CD4-positive, CD25-positive, alpha-beta regulatory T cell (primary cell): ENCODE measurements around the gene YJEFN3. TPM values are rescaled to one million over a fixed set of nuclear protein-coding genes. Genes with fewer than 3 reads are reported as not detected.

Source experiments
- ATAC-seq, 2 donors: fragments of 150-1000 bp; cut with Tn5 transposase; one replicate each; pipeline ENCODE4 v1.10.0; 2021; ENCODE audit warnings: low read depth in 2 of 2, moderate number of reproducible peaks in 2 of 2, moderate library complexity in 1 of 2
- DNase-seq, 3 donors: peaks; one replicate each; pipeline versions ENCODE4 v3.0.0 to v3.0.0-alpha.2; 2012 to 2022; ENCODE audit warnings: mixed read lengths in 1 of 3
- H3K27ac ChIP-seq: one replicate; pipeline ENCODE4 v1.7.0; 2013; ENCODE audit warnings: mild to moderate bottlenecking, low read length; ENCODE audit not compliant: insufficient read depth, poor library complexity, severe bottlenecking
- H3K27me3 ChIP-seq: one replicate; pipeline ENCODE4 v1.7.0; 2013; ENCODE audit warnings: low read length; ENCODE audit not compliant: control insufficient read depth, insufficient read depth
- H3K36me3 ChIP-seq: one replicate; pipeline ENCODE4 v1.7.0; 2013; ENCODE audit warnings: mild to moderate bottlenecking, low read length, moderate library complexity; ENCODE audit not compliant: control insufficient read depth, insufficient read depth
- H3K4me1 ChIP-seq: 2 replicates; pipeline ENCODE4 v1.7.0; 2013; ENCODE audit warnings: mild to moderate bottlenecking, low read length; ENCODE audit not compliant: insufficient read depth, control insufficient read depth, poor library complexity, severe bottlenecking
- H3K4me3 ChIP-seq: one replicate; pipeline ENCODE4 v1.7.0; 2013; ENCODE audit warnings: low read depth, mild to moderate bottlenecking, low read length, moderate library complexity
- H3K9me3 ChIP-seq, 2 experiments: 1 replicate in 1 of 2; 2 replicates in 1 of 2; pipeline ENCODE4 v1.7.0; 2013; ENCODE audit warnings: low read length in 2 of 2, mild to moderate bottlenecking in 1 of 2, moderate library complexity in 1 of 2; ENCODE audit not compliant: control insufficient read depth in 2 of 2
- H3K27ac Mint-ChIP-seq, 3 donors: one replicate each; pipeline ENCODE4 v1.8.0; 2020 to 2022; ENCODE audit warnings: mild to moderate bottlenecking in 3 of 3, mixed read lengths in 3 of 3, moderate library complexity in 2 of 3
- H3K27me3 Mint-ChIP-seq: one replicate; pipeline ENCODE4 v1.8.0; 2022; ENCODE audit warnings: mild to moderate bottlenecking, mixed read lengths
- H3K36me3 Mint-ChIP-seq: one replicate; pipeline ENCODE4 v1.8.0; 2020; ENCODE audit warnings: mixed read lengths
- H3K4me1 Mint-ChIP-seq, 4 donors: one replicate each; pipeline ENCODE4 v1.8.0; 2020 to 2022; ENCODE audit warnings: mixed read lengths in 4 of 4, mild to moderate bottlenecking in 1 of 4
- H3K4me3 Mint-ChIP-seq, 4 donors: one replicate each; pipeline ENCODE4 v1.8.0; 2020 to 2022; ENCODE audit warnings: mild to moderate bottlenecking in 4 of 4, mixed read lengths in 4 of 4, moderate library complexity in 3 of 4
- H3K9me3 Mint-ChIP-seq, 7 donors: one replicate each; pipeline ENCODE4 v1.8.0; 2020 to 2022; ENCODE audit warnings: mixed read lengths in 7 of 7, mild to moderate bottlenecking in 3 of 7, moderate library complexity in 2 of 7
- polyA plus RNA-seq, 4 donors: library from polyadenylated mRNA; unstranded; fragments of 300-500 nt; fragmentation: Illumina TruSeq; gene quantifications; one replicate each; pipeline ENCODE4 v1.2.3, GENCODE V29; 2021
- total RNA-seq: library from RNA; stranded (reverse); gene quantifications from one replicate; pipeline ENCODE4 v1.2.3, GENCODE V29; 2022

Gene YJEFN3
- total and polyA plus RNA-seq, 5 donors from 2014 or later, result 6.6 TPM; not detected in 4

- Mint-ChIP-seq H3K36me3 (peaks cover 9% of the 10 kb centered on the region), H3K27ac (no peak overlapping the region), H3K27me3 (no peaks in the 10 kb centered on the region), H3K4me1 (peaks cover 0 to 22% (median 6%) of the 10 kb centered on the region in 4 donors), H3K9me3 (no peaks in the 10 kb centered on the region), H3K4me3 (no peak overlapping the region)
- Histone ChIP-seq H3K4me3 (no peak overlapping the region), H3K27ac (no peak overlapping the region), H3K27me3 (no peaks in the 10 kb centered on the region), H3K9me3 (no peaks in the 10 kb centered on the region), H3K4me1 (peaks cover 8% of the 10 kb centered on the region), H3K36me3 (peaks cover 15% of the 10 kb centered on the region)
- ATAC-seq (no peak), DNase-seq (no peak)
These were observed 1.2 kb downstream of the YJEFN3 start for GRCh38 chr19:19529783-19530422.

GRCh38 chr19:19530423-19530804, 1.7 kb downstream of the YJEFN3 start:
- peaks cover 8% of the 10 kb centered on the region for H3K4me1 ChIP-seq
- Mint-ChIP-seq H3K4me3 (no peak overlapping the region), H3K27ac (no peak overlapping the region), H3K9me3 (no peaks in the 10 kb centered on the region), H3K4me1 (peaks cover 0 to 22% (median 6%) of the 10 kb centered on the region in 4 donors), H3K27me3 (no peaks in the 10 kb centered on the region), H3K36me3 (peaks cover 9% of the 10 kb centered on the region)
- no peak overlapping the region for H3K27ac ChIP-seq
- DNase-seq, result no peak
- no peak overlapping the region for H3K4me3 ChIP-seq
- no peaks in the 10 kb centered on the region for H3K27me3 ChIP-seq
- no peak for ATAC-seq
- peaks cover 15% of the 10 kb centered on the region for H3K36me3 ChIP-seq
- no peaks in the 10 kb centered on the region for H3K9me3 ChIP-seq

DNA sequence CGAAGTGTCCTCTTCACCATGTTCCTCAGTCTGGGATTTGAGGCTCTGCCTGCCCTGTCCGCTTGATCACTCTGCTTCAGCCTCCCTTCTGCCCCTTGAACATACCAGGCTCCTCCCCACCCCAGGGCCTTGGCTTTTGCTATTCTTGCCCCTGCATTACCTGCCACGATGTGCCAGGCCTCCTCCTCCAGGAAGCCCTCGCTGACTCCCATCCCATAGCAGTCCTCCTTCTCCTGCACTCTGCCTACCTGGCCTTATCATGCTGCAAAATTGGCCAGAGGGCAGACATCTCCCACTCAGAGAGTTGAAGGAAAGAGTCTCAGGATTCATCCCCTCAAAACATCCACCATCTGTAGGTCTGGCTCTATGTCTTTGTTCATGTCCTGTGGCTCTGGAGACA, 2.2 kb downstream of the YJEFN3 start:
- no peak overlapping the region for H3K4me3 Mint-ChIP-seq
- no peaks in the 10 kb centered on the region for H3K27me3 Mint-ChIP-seq
- no peak overlapping the region for H3K27ac ChIP-seq
- DNase-seq, result no peak
- H3K36me3 Mint-ChIP-seq, result peaks cover 9% of the 10 kb centered on the region
- no peaks in the 10 kb centered on the region for H3K9me3 ChIP-seq
- ATAC-seq, result no peak
- H3K9me3 Mint-ChIP-seq, result no peaks in the 10 kb centered on the region
- no peaks in the 10 kb centered on the region for H3K27me3 ChIP-seq
- no peak overlapping the region for H3K4me3 ChIP-seq
- peaks cover 0 to 22% (median 6%) of the 10 kb centered on the region in 4 donors for H3K4me1 Mint-ChIP-seq
- H3K27ac Mint-ChIP-seq, result peak overlapping the region in 2 of 3 donors; percentile 46 to 56
- peaks cover 8% of the 10 kb centered on the region for H3K4me1 ChIP-seq
- H3K36me3 ChIP-seq, result peaks cover 13% of the 10 kb centered on the region

GRCh38 chr19:19531951-19532805, 3.5 kb downstream of the YJEFN3 start:
- peak; percentile 75 to 83 (median 79) for DNase-seq
- peak; percentile 71 to 79 for ATAC-seq
- Mint-ChIP-seq H3K27me3 (no peaks in the 10 kb centered on the region), H3K4me3 (peak overlapping the region in 2 of 4 donors; percentile 3 to 8), H3K36me3 (peaks cover 9% of the 10 kb centered on the region), H3K27ac (peak overlapping the region in 2 of 3 donors; percentile 84 to 93), H3K9me3 (no peaks in the 10 kb centered on the region), H3K4me1 (peaks cover 0 to 26% (median 6%) of the 10 kb centered on the region in 4 donors)
- Histone ChIP-seq H3K36me3 (peaks cover 9% of the 10 kb centered on the region), H3K27ac (peak overlapping the region; percentile 23), H3K4me1 (peaks cover 8% of the 10 kb centered on the region), H3K27me3 (no peaks in the 10 kb centered on the region), H3K9me3 (no peaks in the 10 kb centered on the region), H3K4me3 (no peak overlapping the region)

DNA sequence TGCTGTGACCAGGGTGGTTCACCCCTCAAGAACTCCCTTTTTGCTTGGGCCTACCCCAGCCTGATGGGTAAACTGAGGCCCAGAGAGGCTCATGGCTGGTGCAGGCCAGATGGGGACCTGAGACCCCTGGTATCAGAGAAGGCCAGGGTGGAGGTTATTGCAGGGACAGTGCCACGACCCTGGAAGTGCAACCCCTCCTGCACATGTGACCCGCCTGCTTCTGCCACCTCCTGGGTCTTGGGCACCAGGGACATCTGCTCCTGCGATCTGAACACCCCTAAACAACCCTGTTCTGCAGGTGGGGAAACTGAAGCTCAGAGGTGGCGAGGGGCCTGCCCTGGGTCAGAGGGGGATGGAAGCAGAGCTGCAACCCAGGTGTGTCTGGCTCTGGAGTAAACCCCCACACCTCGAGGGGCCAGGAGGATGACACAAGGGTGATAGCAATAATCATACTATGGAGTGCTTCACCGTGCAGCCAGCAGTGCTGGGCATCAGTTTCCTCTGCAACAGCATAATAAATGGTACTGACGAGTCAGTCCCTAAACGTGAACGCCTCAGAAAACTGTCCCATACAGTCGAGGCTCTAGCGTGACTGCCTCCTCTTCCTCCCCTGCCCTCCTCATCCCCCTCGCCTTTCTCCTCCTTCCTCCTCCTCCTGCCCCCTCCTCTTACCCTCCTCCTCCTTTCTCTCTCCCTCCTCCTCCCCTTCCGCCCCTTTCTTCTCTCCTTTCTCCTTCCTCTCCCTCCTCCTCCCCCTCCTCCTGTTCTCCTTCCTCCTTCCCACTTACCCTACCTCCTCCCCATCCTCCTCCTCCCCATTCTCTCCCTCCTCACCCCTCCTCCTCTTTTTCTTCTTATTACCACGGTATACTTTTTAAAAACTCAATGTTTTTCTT, 4.3 kb downstream of the YJEFN3 start:
- H3K27ac ChIP-seq, result no peak overlapping the region
- peaks cover 0 to 31% (median 6%) of the 10 kb centered on the region in 4 donors for H3K4me1 Mint-ChIP-seq
- no peaks in the 10 kb centered on the region for H3K27me3 ChIP-seq
- peaks cover 9% of the 10 kb centered on the region for H3K36me3 Mint-ChIP-seq
- H3K4me3 Mint-ChIP-seq, result no peak overlapping the region
- peaks cover 4% of the 10 kb centered on the region for H3K27me3 Mint-ChIP-seq
- no peak for ATAC-seq
- no peak overlapping the region for H3K27ac Mint-ChIP-seq
- DNase-seq, result no peak
- peaks cover 3% of the 10 kb centered on the region for H3K36me3 ChIP-seq
- peaks cover 16% of the 10 kb centered on the region for H3K4me1 ChIP-seq
- H3K9me3 Mint-ChIP-seq, result no peaks in the 10 kb centered on the region
- H3K4me3 ChIP-seq, result no peak overlapping the region
- no peaks in the 10 kb centered on the region for H3K9me3 ChIP-seq

DNA sequence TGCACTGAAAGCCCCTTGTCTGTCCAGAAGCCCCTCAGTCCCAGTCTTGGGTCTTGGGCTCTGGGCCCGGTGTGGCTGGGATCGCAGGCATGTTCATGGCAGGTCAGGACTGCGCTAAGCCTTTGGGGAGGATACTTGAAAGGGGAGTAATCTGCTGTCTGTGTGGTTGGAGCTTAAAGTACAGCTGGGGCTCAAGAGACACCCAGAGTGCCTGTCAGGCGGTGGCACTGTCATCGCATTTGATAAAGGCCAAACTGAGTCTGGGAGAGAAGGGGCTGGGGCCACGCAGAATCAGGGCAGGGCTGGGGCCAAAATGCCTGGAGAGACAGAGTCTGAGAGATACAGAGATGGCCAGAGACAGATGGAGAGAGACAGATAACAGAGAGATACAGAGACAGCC, 5.1 kb downstream of the YJEFN3 start:
- Mint-ChIP-seq H3K9me3 (peaks cover 0 to 1% (median 0%) of the 10 kb centered on the region in 7 donors), H3K36me3 (peaks cover 9% of the 10 kb centered on the region), H3K4me3 (no peak overlapping the region), H3K27me3 (peaks cover 9% of the 10 kb centered on the region), H3K27ac (peak overlapping the region in 2 of 3 donors; percentile 18 to 55), H3K4me1 (peaks cover 0 to 35% (median 10%) of the 10 kb centered on the region in 4 donors)
- ATAC-seq (no peak), DNase-seq (no peak)
- H3K36me3 ChIP-seq, result no peaks in the 10 kb centered on the region
- H3K4me1 ChIP-seq, result peaks cover 24% of the 10 kb centered on the region
- H3K9me3 ChIP-seq, result no peaks in the 10 kb centered on the region
- H3K27me3 ChIP-seq, result no peaks in the 10 kb centered on the region
- no peak overlapping the region for H3K27ac ChIP-seq
- no peak overlapping the region for H3K4me3 ChIP-seq

- H3K9me3 Mint-ChIP-seq, result peaks cover 0 to 2% (median 0%) of the 10 kb centered on the region in 7 donors
- H3K9me3 ChIP-seq, result no peaks in the 10 kb centered on the region
- ATAC-seq, result no peak
- no peak overlapping the region for H3K4me3 Mint-ChIP-seq
- H3K27ac ChIP-seq, result no peak overlapping the region
- no peaks in the 10 kb centered on the region for H3K27me3 ChIP-seq
- H3K4me1 ChIP-seq, result peaks cover 28% of the 10 kb centered on the region
- peak overlapping the region in 1 of 3 donors; percentile 78 for H3K27ac Mint-ChIP-seq
- no peaks in the 10 kb centered on the region for H3K36me3 ChIP-seq
- peaks cover 16% of the 10 kb centered on the region for H3K27me3 Mint-ChIP-seq
- peaks cover 6% of the 10 kb centered on the region for H3K36me3 Mint-ChIP-seq
- DNase-seq, result no peak
- H3K4me3 ChIP-seq, result no peak overlapping the region
- H3K4me1 Mint-ChIP-seq, result peaks cover 0 to 42% (median 12%) of the 10 kb centered on the region in 4 donors
These were observed 6.0 kb downstream of the YJEFN3 start for GRCh38 chr19:19534556-19535265.
